Endothelial cell of umbilical vein (primary cell): ENCODE results near the gene ANKK1.

ENCODE experiments used
- CTCF ChIP-seq, 2 donors: IDR thresholded peaks; 1 replicate in 1 of 2; 2 replicates in 1 of 2; pipeline ENCODE4 v1.5.1; 2011; ENCODE audit warnings: low read length in 2 of 2, mild to moderate bottlenecking in 2 of 2, moderate library complexity in 2 of 2, control low read depth in 1 of 2, inconsistent platforms in 1 of 2, low read depth in 1 of 2; ENCODE audit not compliant: insufficient read depth in 1 of 2; ENCODE audit errors: extremely low read depth in 1 of 2
- EZH2 ChIP-seq: IDR thresholded peaks from 2 replicates; pipeline ENCODE4 v1.6.1; 2012; ENCODE audit warnings: borderline replicate concordance, low read depth, mild to moderate bottlenecking, moderate library complexity, low read length, inconsistent platforms; ENCODE audit not compliant: severe bottlenecking
- FOS ChIP-seq: IDR thresholded peaks from 2 replicates; pipeline ENCODE4 v1.6.1; 2011; ENCODE audit warnings: mild to moderate bottlenecking, low read length, moderate library complexity, borderline replicate concordance; ENCODE audit not compliant: insufficient read depth
- JUN ChIP-seq: IDR thresholded peaks from 2 replicates; pipeline ENCODE4 v1.6.1; 2011; ENCODE audit warnings: borderline replicate concordance, low read depth; ENCODE audit not compliant: insufficient read length, insufficient read depth
- MAX ChIP-seq: IDR thresholded peaks from 2 replicates; pipeline ENCODE4 v1.6.1; 2011; ENCODE audit not compliant: insufficient read depth, insufficient read length
- POLR2A ChIP-seq: IDR thresholded peaks from 2 replicates; pipeline ENCODE4 v1.6.1; 2012; ENCODE audit warnings: low read depth, mild to moderate bottlenecking, control low read depth, low read length

- TF ChIP-seq POLR2A (no peak), CTCF (IDR thresholded peaks at IDR 0.05; ENCODE audit: extremely low read depth in 1 of 2, insufficient read depth in 1 of 2, low read depth in 1 of 2, low read length in 2 of 2) (no peak), JUN (no peak), FOS (no peak), EZH2 (no peak), MAX (no peak)
Measured at GRCh38 chr11:113447621-113448315, 60.2 kb downstream of the ANKK1 start.
